Osteoblast (primary cell): ENCODE data around the gene HUWE1. TPM values are rescaled to one million over a fixed set of nuclear protein-coding genes. Genes with fewer than 3 reads are reported as not detected.
"Not testable (repeated sequence)": the region's sequence is repeated elsewhere in the genome, so short reads cannot be mapped to it uniquely, and the experiment has no call there.

Experiments used
- DNase-seq: peaks from one replicate; pipeline ENCODE4 v3.0.0; 2011; ENCODE audit warnings: low spot score, mixed read lengths; ENCODE audit not compliant: insufficient read length; ENCODE audit errors: missing footprints
- H2AFZ ChIP-seq: 2 replicates; pipeline ENCODE4 v1.6.0; 2011; ENCODE audit warnings: mild to moderate bottlenecking, low read length
- H3K27ac ChIP-seq: 2 replicates; pipeline ENCODE4 v1.5.1; 2011; ENCODE audit warnings: mild to moderate bottlenecking, low read depth, low read length, moderate library complexity
- H3K27me3 ChIP-seq: 2 replicates; pipeline ENCODE4 v1.6.0; 2012; ENCODE audit warnings: mild to moderate bottlenecking, control low read depth, inconsistent platforms, low read length, moderate library complexity; ENCODE audit not compliant: insufficient read depth
- H3K36me3 ChIP-seq: 2 replicates; pipeline ENCODE4 v1.5.1; 2011; ENCODE audit warnings: mild to moderate bottlenecking, low read length, control low read depth, moderate library complexity; ENCODE audit not compliant: insufficient read depth
- H3K4me1 ChIP-seq: 2 replicates; pipeline ENCODE4 v1.5.1; 2011; ENCODE audit warnings: mild to moderate bottlenecking, low read length, control low read depth, moderate library complexity; ENCODE audit not compliant: insufficient read depth
- H3K4me2 ChIP-seq: 2 replicates; pipeline ENCODE4 v1.6.0; 2011; ENCODE audit warnings: mild to moderate bottlenecking, low read length; ENCODE audit not compliant: insufficient read depth
- H3K4me3 ChIP-seq: fragments of 200-600 bp; sonication (generic); 3 replicates; pipeline ENCODE4 v1.5.1; 2012; ENCODE audit warnings: mild to moderate bottlenecking, low read length, inconsistent platforms; ENCODE audit not compliant: insufficient read depth
- H3K79me2 ChIP-seq: 2 replicates; pipeline ENCODE4 v1.6.0; 2012; ENCODE audit warnings: mild to moderate bottlenecking, low read length, control low read depth, inconsistent platforms; ENCODE audit not compliant: insufficient read depth
- H3K9me3 ChIP-seq: 2 replicates; pipeline ENCODE4 v1.5.1; 2011; ENCODE audit warnings: low read depth, low read length, control low read depth
- H4K20me1 ChIP-seq: 2 replicates; pipeline ENCODE4 v1.6.0; 2012; ENCODE audit warnings: mild to moderate bottlenecking, low read length, control low read depth; ENCODE audit not compliant: insufficient read depth
- total RNA-seq: library from RNA; depleted of rRNA; stranded (reverse); fragments of >200 nt; gene quantifications from 2 replicates; pipeline ENCODE4 v1.2.3, GENCODE V29; 2012
- TF ChIP-seq, protein P1 (sequence below): IDR thresholded peaks from 2 replicates; pipeline ENCODE4 v1.5.1; 2011; ENCODE audit warnings: mild to moderate bottlenecking, low read depth, low read length, moderate library complexity; ENCODE audit errors: extremely low read depth

The HUWE1 gene
- total RNA-seq, 1 donor, result 116 TPM

DNA sequence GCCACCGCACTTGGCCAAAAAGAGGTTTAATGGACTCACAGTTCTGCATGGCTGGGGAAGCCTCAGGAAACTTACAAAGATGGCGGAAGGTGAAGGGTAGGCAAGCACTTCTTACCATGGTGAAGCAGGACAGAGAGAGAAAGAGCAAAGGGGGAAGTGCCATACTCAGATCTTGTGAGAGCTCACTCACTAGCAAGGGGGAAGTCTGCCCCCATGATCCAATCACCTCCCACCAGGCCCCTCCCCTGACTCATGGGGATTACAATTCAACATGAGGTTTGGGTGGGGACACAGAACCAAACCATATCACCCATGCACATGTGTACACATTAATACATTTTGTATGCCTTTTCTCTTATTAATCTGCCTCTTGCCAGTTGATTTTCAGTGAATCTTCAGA, 175.2 kb downstream of the HUWE1 start:
- TF ChIP-seq, protein P1, sequence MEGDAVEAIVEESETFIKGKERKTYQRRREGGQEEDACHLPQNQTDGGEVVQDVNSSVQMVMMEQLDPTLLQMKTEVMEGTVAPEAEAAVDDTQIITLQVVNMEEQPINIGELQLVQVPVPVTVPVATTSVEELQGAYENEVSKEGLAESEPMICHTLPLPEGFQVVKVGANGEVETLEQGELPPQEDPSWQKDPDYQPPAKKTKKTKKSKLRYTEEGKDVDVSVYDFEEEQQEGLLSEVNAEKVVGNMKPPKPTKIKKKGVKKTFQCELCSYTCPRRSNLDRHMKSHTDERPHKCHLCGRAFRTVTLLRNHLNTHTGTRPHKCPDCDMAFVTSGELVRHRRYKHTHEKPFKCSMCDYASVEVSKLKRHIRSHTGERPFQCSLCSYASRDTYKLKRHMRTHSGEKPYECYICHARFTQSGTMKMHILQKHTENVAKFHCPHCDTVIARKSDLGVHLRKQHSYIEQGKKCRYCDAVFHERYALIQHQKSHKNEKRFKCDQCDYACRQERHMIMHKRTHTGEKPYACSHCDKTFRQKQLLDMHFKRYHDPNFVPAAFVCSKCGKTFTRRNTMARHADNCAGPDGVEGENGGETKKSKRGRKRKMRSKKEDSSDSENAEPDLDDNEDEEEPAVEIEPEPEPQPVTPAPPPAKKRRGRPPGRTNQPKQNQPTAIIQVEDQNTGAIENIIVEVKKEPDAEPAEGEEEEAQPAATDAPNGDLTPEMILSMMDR, result no peak
- Histone ChIP-seq H3K27me3 (peaks cover 13% of the 10 kb centered on the region), H4K20me1 (no peaks in the 10 kb centered on the region), H3K36me3 (no peaks in the 10 kb centered on the region), H3K4me3 (no peak overlapping the region), H3K4me1 (no peaks in the 10 kb centered on the region), H2AFZ (no peak overlapping the region), H3K27ac (no peak overlapping the region), H3K4me2 (no peak overlapping the region), H3K9me3 (no peaks in the 10 kb centered on the region), H3K79me2 (no peaks in the 10 kb centered on the region)
- DNase-seq, result no peak

DNA sequence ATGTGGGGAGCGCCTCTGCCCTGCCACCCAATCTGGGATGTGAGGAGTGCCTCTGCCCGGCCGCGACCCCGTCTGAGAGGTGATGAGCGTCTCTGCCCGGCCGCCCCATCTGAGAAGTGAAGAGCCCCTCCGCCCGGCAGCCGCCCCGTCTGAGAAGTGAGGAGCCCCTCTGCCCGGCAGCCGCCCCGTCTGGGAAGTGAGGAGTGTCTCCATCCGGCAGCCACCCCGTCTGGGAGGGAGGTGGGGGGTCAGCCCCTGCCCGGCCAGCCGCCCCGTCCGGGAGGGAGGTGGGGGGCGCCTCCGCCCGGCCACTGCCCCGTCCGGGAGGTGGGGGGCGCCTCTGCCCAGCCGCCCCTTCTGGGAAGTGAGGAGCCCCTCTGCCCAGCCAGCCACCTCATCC, 182.5 kb downstream of the HUWE1 start:
- H3K9me3 ChIP-seq, H3K36me3 ChIP-seq, H3K27ac ChIP-seq, H4K20me1 ChIP-seq, H3K4me1 ChIP-seq, DNase-seq, H3K79me2 ChIP-seq, H3K4me2 ChIP-seq, H3K4me3 ChIP-seq, H2AFZ ChIP-seq, H3K27me3 ChIP-seq: not testable (repeated sequence)

DNA sequence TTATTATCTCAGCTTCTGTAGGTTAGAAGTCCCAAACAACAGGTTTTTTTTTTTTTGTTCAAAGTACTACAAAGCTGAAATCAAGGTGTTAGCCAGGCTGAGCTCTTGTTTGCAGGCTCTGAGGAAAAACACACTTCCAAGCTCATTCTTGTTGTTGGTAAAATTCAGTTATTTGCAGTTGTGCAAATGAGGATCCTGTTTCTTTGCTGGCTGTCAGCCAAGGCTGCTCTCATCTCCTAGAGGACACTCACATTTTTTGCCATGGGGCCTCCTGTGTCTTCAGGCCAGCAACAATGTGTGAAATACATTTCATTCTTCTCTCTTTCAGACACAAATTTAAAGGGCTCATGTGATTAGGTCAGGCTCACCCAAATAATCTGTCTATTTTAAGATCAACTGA, 192.1 kb downstream of the HUWE1 start:
- Histone ChIP-seq H3K9me3 (no peaks in the 10 kb centered on the region), H3K27ac (no peak overlapping the region), H4K20me1 (no peaks in the 10 kb centered on the region), H3K4me3 (no peak overlapping the region), H3K79me2 (no peaks in the 10 kb centered on the region), H3K4me1 (no peaks in the 10 kb centered on the region), H2AFZ (no peak overlapping the region), H3K4me2 (no peak overlapping the region), H3K27me3 (peaks cover 14% of the 10 kb centered on the region), H3K36me3 (no peaks in the 10 kb centered on the region)
- DNase-seq, result no peak
- TF ChIP-seq, protein P1, result no peak

DNA sequence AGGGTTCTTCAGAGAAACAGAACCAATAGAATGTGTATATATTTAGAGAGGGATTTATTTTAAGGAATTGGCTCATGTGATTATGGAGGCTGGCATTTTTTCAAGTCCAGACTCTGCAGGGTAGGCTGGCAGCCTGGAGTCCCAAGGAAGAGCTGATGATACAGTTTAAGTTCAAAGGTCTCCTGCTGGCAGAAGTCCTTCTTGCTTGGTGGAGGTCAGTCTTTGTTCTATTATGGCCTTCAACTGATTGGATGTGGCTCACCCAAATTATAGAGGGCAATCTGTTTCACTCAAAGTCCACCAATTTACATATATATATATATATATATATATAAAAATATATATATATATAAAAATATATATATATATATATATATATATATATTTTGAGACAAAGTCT, 200.2 kb downstream of the HUWE1 start:
- Histone ChIP-seq H3K27ac (no peak overlapping the region), H3K27me3 (peaks cover 27% of the 10 kb centered on the region), H3K4me1 (peaks cover 7% of the 10 kb centered on the region), H3K36me3 (no peaks in the 10 kb centered on the region), H3K4me3 (no peak overlapping the region), H2AFZ (no peak overlapping the region), H3K9me3 (no peaks in the 10 kb centered on the region), H3K4me2 (no peak overlapping the region), H4K20me1 (peaks cover 2% of the 10 kb centered on the region), H3K79me2 (no peaks in the 10 kb centered on the region)
- TF ChIP-seq, protein P1, result no peak
- DNase-seq, result no peak
